Measurements from ENCODE around the gene THAP12. TPM values are rescaled to one million over a fixed set of nuclear protein-coding genes. Genes with fewer than 3 reads are reported as not detected.

THAP12 gene
- total and polyA plus RNA-seq, 11 donors, result 9.5 to 29.3 (median 17.9) TPM

DNA sequence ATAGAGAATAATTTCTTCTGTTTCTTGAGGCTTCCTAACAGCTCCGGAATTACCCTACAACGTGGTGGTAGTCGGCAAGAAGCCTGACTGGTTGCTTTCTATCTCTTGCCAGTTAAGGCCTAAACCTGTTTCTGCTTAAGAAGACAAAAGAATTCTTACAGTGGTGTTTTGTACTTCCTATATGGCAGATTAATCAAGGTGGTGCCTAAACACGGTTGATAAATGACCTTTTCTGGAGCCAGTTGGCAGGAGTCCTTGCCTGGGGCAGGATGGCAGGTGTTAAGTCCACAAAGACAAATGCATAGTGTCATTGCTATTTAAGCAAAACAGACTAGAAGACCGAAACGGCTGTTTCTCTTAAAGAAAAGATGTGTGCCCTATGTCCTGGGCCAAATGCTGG is 10.1 kb upstream of the THAP12 start:
- H3K27ac ChIP-seq, result no peak overlapping the region
- no peaks in the 10 kb centered on the region for H3K27me3 ChIP-seq
- ATAC-seq, result no peak
- no peak for TF ChIP-seq POLR2A (IDR thresholded peaks at IDR 0.05)
- TF ChIP-seq, protein P1, sequence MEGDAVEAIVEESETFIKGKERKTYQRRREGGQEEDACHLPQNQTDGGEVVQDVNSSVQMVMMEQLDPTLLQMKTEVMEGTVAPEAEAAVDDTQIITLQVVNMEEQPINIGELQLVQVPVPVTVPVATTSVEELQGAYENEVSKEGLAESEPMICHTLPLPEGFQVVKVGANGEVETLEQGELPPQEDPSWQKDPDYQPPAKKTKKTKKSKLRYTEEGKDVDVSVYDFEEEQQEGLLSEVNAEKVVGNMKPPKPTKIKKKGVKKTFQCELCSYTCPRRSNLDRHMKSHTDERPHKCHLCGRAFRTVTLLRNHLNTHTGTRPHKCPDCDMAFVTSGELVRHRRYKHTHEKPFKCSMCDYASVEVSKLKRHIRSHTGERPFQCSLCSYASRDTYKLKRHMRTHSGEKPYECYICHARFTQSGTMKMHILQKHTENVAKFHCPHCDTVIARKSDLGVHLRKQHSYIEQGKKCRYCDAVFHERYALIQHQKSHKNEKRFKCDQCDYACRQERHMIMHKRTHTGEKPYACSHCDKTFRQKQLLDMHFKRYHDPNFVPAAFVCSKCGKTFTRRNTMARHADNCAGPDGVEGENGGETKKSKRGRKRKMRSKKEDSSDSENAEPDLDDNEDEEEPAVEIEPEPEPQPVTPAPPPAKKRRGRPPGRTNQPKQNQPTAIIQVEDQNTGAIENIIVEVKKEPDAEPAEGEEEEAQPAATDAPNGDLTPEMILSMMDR (IDR thresholded peaks at IDR 0.05), result no peak
- H3K9me3 ChIP-seq, result no peaks in the 10 kb centered on the region
- no peak overlapping the region for H3K4me3 ChIP-seq
- no peaks in the 10 kb centered on the region for H3K4me1 ChIP-seq
- 68 to 73% (median 72%) methylated on average over 6 of the region's 6 CpGs for WGBS, 4 donors
- no peaks in the 10 kb centered on the region for H3K36me3 ChIP-seq
- DNase-seq, result no peak
- intact Hi-C loops (cut with DNase I), result no loop called here

DNA sequence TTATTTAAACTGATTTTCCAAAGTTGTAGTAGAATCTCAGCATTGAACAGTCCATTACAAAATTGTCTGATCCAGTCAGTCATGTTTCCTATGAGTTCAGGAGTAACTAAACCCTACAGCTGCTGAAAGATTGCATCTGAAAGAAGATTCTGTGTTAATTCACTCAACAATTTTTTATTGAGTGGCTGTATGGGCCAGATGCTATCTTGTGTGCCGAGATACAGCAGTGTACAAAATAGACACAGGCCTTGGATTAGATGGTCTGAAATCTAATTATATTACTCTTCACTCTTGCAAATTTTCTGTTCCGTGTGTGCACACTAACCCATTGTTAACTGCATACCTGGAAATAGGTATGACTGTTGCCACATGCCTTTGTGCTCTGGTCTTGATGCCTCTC is 7.5 kb upstream of the THAP12 start:
- DNase-seq, result no peak

DNA sequence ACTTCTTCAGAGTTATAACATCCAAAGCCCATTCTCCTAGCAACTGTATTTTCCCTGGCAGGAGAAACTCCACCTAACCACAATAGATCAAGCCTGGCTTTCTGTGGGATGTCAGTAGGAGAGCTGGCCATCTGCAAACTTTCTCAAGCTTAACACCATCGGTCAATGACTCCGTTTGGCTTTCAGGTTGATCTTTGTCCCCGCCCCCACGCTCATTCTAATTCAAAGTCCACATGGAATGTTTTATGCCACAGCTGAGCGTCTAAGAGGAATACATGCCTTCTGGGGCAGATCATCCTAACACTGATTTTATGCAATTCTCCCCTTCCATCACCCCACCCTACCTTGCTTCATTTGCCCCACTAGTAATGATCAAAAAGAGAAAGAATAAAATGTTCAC is 5.0 kb upstream of the THAP12 start:
- no peaks in the 10 kb centered on the region for H3K27me3 ChIP-seq

More for the DNA sequence above, 7.5 kb upstream of the THAP12 start:
- H3K9me3 ChIP-seq, result no peaks in the 10 kb centered on the region
- 88 to 96% (median 94%) methylated on average over 2 of the region's 2 CpGs for WGBS, 4 donors
- no peaks in the 10 kb centered on the region for H3K27me3 ChIP-seq
- no peak overlapping the region for H3K27ac ChIP-seq
- intact Hi-C loops (cut with DNase I), result loop anchor here in 1 of 10 donors (5.0 kb wide), 1 partner anchor 49 kb away; no protein-coding TSS in a partner anchor
- TF ChIP-seq POLR2A (IDR thresholded peaks at IDR 0.05), result no peak
- TF ChIP-seq, protein P1 (IDR thresholded peaks at IDR 0.05), result no peak
- no peak for ATAC-seq
- no peak overlapping the region for H3K4me3 ChIP-seq
- H3K4me1 ChIP-seq, result no peaks in the 10 kb centered on the region
- peaks cover 0 to 6% (median 0%) of the 10 kb centered on the region in 9 donors for H3K36me3 ChIP-seq

DNA sequence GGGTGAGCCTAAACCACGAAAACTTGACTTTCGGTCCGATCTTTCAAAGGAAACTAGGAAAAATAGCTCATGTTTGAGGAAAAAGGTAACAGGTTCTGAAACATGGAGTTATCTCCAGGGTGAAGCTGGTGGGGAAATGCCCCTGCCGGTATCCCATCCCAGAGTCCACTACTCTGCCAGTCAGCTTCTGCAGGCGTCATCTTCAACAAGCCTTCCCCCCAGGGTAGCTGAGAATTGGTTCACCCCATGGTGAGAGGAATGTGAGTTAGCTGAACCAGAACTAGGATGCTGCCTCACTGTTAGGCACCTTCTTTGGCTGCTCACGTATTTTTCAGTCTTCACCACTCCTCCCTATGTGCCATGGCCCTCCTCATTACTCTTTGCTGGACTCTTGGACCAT is 1.3 kb upstream of the THAP12 start:
- H3K27ac ChIP-seq, result no peak overlapping the region
- peaks cover 0 to 6% (median 0%) of the 10 kb centered on the region in 9 donors for H3K36me3 ChIP-seq
- 82 to 87% (median 86%) methylated on average over 6 of the region's 6 CpGs for WGBS, 4 donors
- H3K4me3 ChIP-seq, result peak overlapping the region in 5 of 12 donors; percentile 86 to 98 (median 93)
- ATAC-seq (no peak), DNase-seq (no peak)
- H3K4me1 ChIP-seq, result peaks cover 0 to 45% (median 29%) of the 10 kb centered on the region in 12 donors
- TF ChIP-seq, protein P1 (IDR thresholded peaks at IDR 0.05), result no peak
- no peak for TF ChIP-seq POLR2A (IDR thresholded peaks at IDR 0.05)
- intact Hi-C loops (cut with DNase I), result loop anchor here in 6 of 10 donors (5.0 kb wide), 2 partner anchors 60 to 175 kb away; partner anchors contain the start of gene WNT11 (in 2 of the 6)
- H3K9me3 ChIP-seq, result no peaks in the 10 kb centered on the region
- no peaks in the 10 kb centered on the region for H3K27me3 ChIP-seq

More for the DNA sequence above, 5.0 kb upstream of the THAP12 start:
- 71 to 91% (median 83%) methylated on average over 5 of the region's 5 CpGs for WGBS, 4 donors
- Histone ChIP-seq H3K27ac (no peak overlapping the region), H3K4me1 (peaks cover 0 to 20% (median 15%) of the 10 kb centered on the region in 12 donors), H3K4me3 (no peak overlapping the region), H3K36me3 (peaks cover 0 to 6% (median 0%) of the 10 kb centered on the region in 9 donors), H3K9me3 (no peaks in the 10 kb centered on the region)
- DNase-seq (no peak), ATAC-seq (no peak)
- TF ChIP-seq POLR2A (IDR thresholded peaks at IDR 0.05), result no peak
- TF ChIP-seq, protein P1 (IDR thresholded peaks at IDR 0.05), result no peak
- intact Hi-C loops (cut with DNase I), result loop anchor here in 1 of 10 donors (5.0 kb wide), 1 partner anchor 51 kb away; no protein-coding TSS in a partner anchor

Measured in heart left ventricle (tissue), 16 donors.